K562 (cell line): ENCODE measurements around the gene KRT80. TPM values are rescaled to one million over a fixed set of nuclear protein-coding genes. Genes with fewer than 3 reads are reported as not detected.

Experiments
- CHD1 ChIP-seq: fragments of 200-600 bp; sonication (generic); IDR thresholded peaks from one replicate; pipeline ENCODE4 v1.6.1; 2012; ENCODE audit warnings: mild to moderate bottlenecking, moderate library complexity, low read length, inconsistent platforms
- ETS1 ChIP-seq: conservative IDR thresholded peaks from 2 replicates; pipeline ENCODE4 v1.6.1; 2011; ENCODE audit warnings: low read depth, mild to moderate bottlenecking, low read length; ENCODE audit not compliant: control insufficient read depth
- FOXA3 ChIP-seq, 2 experiments: fragments of 450-650 bp in 1 of 2; sonication (generic) in 1 of 2; formaldehyde crosslinking; IDR thresholded peaks in 1 of 2; conservative IDR thresholded peaks in 1 of 2; 2 replicates each; pipeline versions ENCODE4 v1.4.0 to v1.8.0; 2020 to 2022; ENCODE audit warnings: mild to moderate bottlenecking in 2 of 2, missing genetic modification reagents in 1 of 2
- FOXO4 ChIP-seq: fragments of 450-650 bp; formaldehyde crosslinking; IDR thresholded peaks from 2 replicates; pipeline ENCODE4 v1.4.0; 2020; ENCODE audit warnings: mild to moderate bottlenecking, moderate library complexity
- MIER1 ChIP-seq: fragments of 450-650 bp; IDR thresholded peaks from 2 replicates; pipeline ENCODE4 v1.6.1; 2016; ENCODE audit warnings: antibody characterized with exemption, mild to moderate bottlenecking, low read depth
- PTTG1 ChIP-seq: fragments of 450-650 bp; IDR thresholded peaks from 2 replicates; pipeline ENCODE4 v1.6.1; 2016; ENCODE audit warnings: low read depth, mild to moderate bottlenecking, missing genetic modification characterization, missing compliant biosample characterization
- RB1 ChIP-seq: fragments of 450-650 bp; IDR thresholded peaks from 2 replicates; pipeline ENCODE4 v1.6.1; 2017; ENCODE audit warnings: low read depth, mild to moderate bottlenecking
- RERE ChIP-seq: sonication (generic); formaldehyde crosslinking; IDR thresholded peaks from 2 replicates; pipeline ENCODE4 v1.8.0; 2023; ENCODE audit warnings: missing genetic modification reagents, mild to moderate bottlenecking, borderline replicate concordance
- ZNF511 ChIP-seq: sonication (generic); formaldehyde crosslinking; IDR thresholded peaks from 2 replicates; pipeline ENCODE4 v1.8.0; 2022; ENCODE audit warnings: mild to moderate bottlenecking, missing genetic modification reagents
- polyA plus RNA-seq, 8 experiments: library from polyadenylated mRNA; depleted of rRNA in 4 of 8; stranded (reverse) in 5 of 8; unstranded in 3 of 8; fragments of >200 nt; fragmentation: Nextera tagmentation in 2 of 8; fragmentation: Illumina TruSeq in 1 of 8; extraction: Ambion mirVana in 2 of 8; extraction: Trizol in 1 of 8; gene quantifications; 2 replicates each; pipeline versions ENCODE4 v1.2.1 to v1.2.3, GENCODE V29; 2011 to 2014; ENCODE audit warnings: inconsistent platforms in 1 of 8, missing spikeins in 1 of 8
- total RNA-seq, 7 experiments: library from RNA; depleted of rRNA in 6 of 7; stranded (reverse); fragments of >200 nt in 6 of 7; fragmentation: Illumina TruSeq in 2 of 7; extraction: Trizol in 2 of 7; gene quantifications; 2 replicates each; pipeline versions ENCODE4 v1.2.1 to v1.2.3, GENCODE V29; 2011 to 2021; ENCODE audit warnings: low replicate concordance in 1 of 7
- TF ChIP-seq, protein P1 (sequence below): sonication (generic); formaldehyde crosslinking; IDR thresholded peaks from 2 replicates; pipeline ENCODE4 v1.8.0; 2023; ENCODE audit warnings: mild to moderate bottlenecking, missing genetic modification reagents
- TF ChIP-seq, protein P2 (sequence below): IDR thresholded peaks from 2 replicates; pipeline ENCODE4 v1.6.1; 2012; ENCODE audit warnings: low read depth, low read length, improper control_type of control experiment, borderline replicate concordance

The KRT80 gene
- total and polyA plus RNA-seq, 9 of the 15 experiments (the other 6 are each of a cell fraction or from before 2014, with no cell fraction given): not detected

- TF ChIP-seq RERE (CRISPR knock-in tag) (no peak), ETS1 (no peak), MIER1 (no peak), PTTG1 (tag) (no peak), RB1 (no peak), FOXA3 (CRISPR knock-in tag; conservative IDR thresholded peaks at IDR 0.05 in 1 of 2, IDR thresholded peaks at IDR 0.05 in 1 of 2) (no peak), ZNF511 (CRISPR knock-in tag) (no peak), FOXO4 (CRISPR knock-in tag) (no peak), CHD1 (no peak)
- TF ChIP-seq, protein P1, sequence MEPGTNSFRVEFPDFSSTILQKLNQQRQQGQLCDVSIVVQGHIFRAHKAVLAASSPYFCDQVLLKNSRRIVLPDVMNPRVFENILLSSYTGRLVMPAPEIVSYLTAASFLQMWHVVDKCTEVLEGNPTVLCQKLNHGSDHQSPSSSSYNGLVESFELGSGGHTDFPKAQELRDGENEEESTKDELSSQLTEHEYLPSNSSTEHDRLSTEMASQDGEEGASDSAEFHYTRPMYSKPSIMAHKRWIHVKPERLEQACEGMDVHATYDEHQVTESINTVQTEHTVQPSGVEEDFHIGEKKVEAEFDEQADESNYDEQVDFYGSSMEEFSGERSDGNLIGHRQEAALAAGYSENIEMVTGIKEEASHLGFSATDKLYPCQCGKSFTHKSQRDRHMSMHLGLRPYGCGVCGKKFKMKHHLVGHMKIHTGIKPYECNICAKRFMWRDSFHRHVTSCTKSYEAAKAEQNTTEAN: no peak
- TF ChIP-seq, protein P2, sequence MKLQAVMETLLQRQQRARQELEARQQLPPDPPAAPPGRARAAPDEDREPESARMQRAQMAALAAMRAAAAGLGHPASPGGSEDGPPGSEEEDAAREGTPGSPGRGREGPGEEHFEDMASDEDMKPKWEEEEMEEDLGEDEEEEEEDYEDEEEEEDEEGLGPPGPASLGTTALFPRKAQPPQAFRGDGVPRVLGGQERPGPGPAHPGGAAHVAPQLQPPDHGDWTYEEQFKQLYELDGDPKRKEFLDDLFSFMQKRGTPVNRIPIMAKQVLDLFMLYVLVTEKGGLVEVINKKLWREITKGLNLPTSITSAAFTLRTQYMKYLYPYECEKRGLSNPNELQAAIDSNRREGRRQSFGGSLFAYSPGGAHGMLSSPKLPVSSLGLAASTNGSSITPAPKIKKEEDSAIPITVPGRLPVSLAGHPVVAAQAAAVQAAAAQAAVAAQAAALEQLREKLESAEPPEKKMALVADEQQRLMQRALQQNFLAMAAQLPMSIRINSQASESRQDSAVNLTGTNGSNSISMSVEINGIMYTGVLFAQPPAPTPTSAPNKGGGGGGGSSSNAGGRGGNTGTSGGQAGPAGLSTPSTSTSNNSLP: no peak
These were observed 26.2 kb upstream of the KRT80 start (continued) for GRCh38 chr12:52218001-52218400.
